K562 (cell line): ENCODE measurements around the gene COQ8A. TPM values are rescaled to one million over a fixed set of nuclear protein-coding genes. Genes with fewer than 3 reads are reported as not detected.

Source experiments
- ATAC-seq: fragments of 200-7000 bp; cut with Tn5 transposase; 3 replicates; pipeline ENCODE4 v1.9.1; 2020; ENCODE audit warnings: moderate library complexity
- BruUV-seq: library from RNA; stranded (reverse); fragments of 400-500 nt; replicated peaks from 2 replicates; lab custom pipeline; 2021; lab: Mats Ljungman, UMichigan
- CTCF ChIA-PET: fragments of 300-600 bp; formaldehyde crosslinking; extraction: SDS; loops from one replicate; lab custom pipeline; 2021; ENCODE audit warnings: low intra/inter-chr PET ratio; lab: Yijun Ruan, JAX
- POLR2A ChIA-PET: fragments of 300-600, 350-650 bp; sonication (Branson Sonifier 250); formaldehyde crosslinking; extraction: SDS; loops from one replicate; lab custom pipeline; 2021; ENCODE audit warnings: antibody characterized with exemption, inconsistent platforms; lab: Yijun Ruan, JAX
- DNase-seq, 4 experiments: peaks; one replicate each; pipeline versions ENCODE4 v3.0.0 to v3.0.0-alpha.2; 2011 to 2018; ENCODE audit warnings: low spot score in 3 of 4, mixed read lengths in 3 of 4; ENCODE audit errors: extremely low read depth in 1 of 4
- FAIRE-seq: peaks from 2 replicates; lab custom pipeline; 2011; peaks lifted over from hg19 to GRCh38; lab: Jason Lieb, UNC
- H2AFZ ChIP-seq: 2 replicates; pipeline ENCODE4 v1.6.0; 2011; ENCODE audit warnings: low read depth, low read length, control low read depth, inconsistent platforms
- H3K27ac ChIP-seq: fragments of 200-600 bp; 3 replicates; pipeline ENCODE4 v1.8.0; 2011; ENCODE audit warnings: low read depth, mild to moderate bottlenecking, control low read depth, inconsistent platforms, low read length, moderate library complexity, mixed read lengths; ENCODE audit errors: extremely low read depth
- H3K27me3 ChIP-seq, 2 experiments: fragments of 300-600 bp in 1 of 2; 2 replicates in 1 of 2; 3 replicates in 1 of 2; pipeline versions ENCODE4 v1.6.0 to v1.8.0; 2011; ENCODE audit warnings: inconsistent platforms in 2 of 2, low read length in 2 of 2, mild to moderate bottlenecking in 1 of 2, mixed read lengths in 1 of 2, moderate library complexity in 1 of 2; ENCODE audit not compliant: control insufficient read depth in 2 of 2, insufficient read depth in 2 of 2
- H3K36me3 ChIP-seq: fragments of 300-600 bp; 3 replicates; pipeline ENCODE4 v1.8.0; 2011; ENCODE audit warnings: mild to moderate bottlenecking, low read length, inconsistent platforms; ENCODE audit not compliant: control insufficient read depth, insufficient read depth
- H3K4me1 ChIP-seq, 2 experiments: fragments of 200-600 bp in 1 of 2; replicated peaks in 1 of 2; 2 replicates in 1 of 2; 3 replicates in 1 of 2; pipeline versions ENCODE4 v1.5.1 to v1.8.0; 2011; ENCODE audit warnings: inconsistent platforms in 2 of 2, low read length in 2 of 2, mild to moderate bottlenecking in 1 of 2, mixed read lengths in 1 of 2, moderate library complexity in 1 of 2; ENCODE audit not compliant: control insufficient read depth in 2 of 2, insufficient read depth in 2 of 2
- H3K4me2 ChIP-seq: 2 replicates; pipeline ENCODE4 v1.6.1; 2011; ENCODE audit warnings: low read length, control low read depth, inconsistent platforms, mixed read lengths; ENCODE audit not compliant: insufficient read depth
- H3K4me3 ChIP-seq: fragments of 200-600 bp; sonication (generic), shearing (Covaris generic); 2 replicates; pipeline ENCODE4 v1.5.1; 2016; ENCODE audit warnings: control low read depth, inconsistent platforms
- H3K79me2 ChIP-seq: fragments of 200-600 bp; 3 replicates; pipeline ENCODE4 v1.8.0; 2011; ENCODE audit warnings: low read length, inconsistent platforms; ENCODE audit not compliant: control insufficient read depth, insufficient read depth
- H3K9ac ChIP-seq, 2 experiments: 2 replicates each; pipeline versions ENCODE4 v1.6.0 to v1.6.1; 2011; ENCODE audit warnings: low read depth in 2 of 2, low read length in 2 of 2, control low read depth in 1 of 2, inconsistent platforms in 1 of 2, mild to moderate bottlenecking in 1 of 2, mixed read lengths in 1 of 2; ENCODE audit not compliant: insufficient read depth in 1 of 2
- H3K9me1 ChIP-seq: one replicate; pipeline ENCODE4 v1.6.0; 2011; ENCODE audit warnings: inconsistent platforms, mild to moderate bottlenecking, low read length, moderate library complexity; ENCODE audit not compliant: control insufficient read depth, insufficient read depth
- H3K9me3 ChIP-seq: replicated peaks from 2 replicates; pipeline ENCODE4 v1.5.1; 2011; ENCODE audit warnings: low read depth, low read length, inconsistent platforms; ENCODE audit not compliant: control insufficient read depth, insufficient read depth
- H4K20me1 ChIP-seq: replicated peaks from 2 replicates; pipeline ENCODE4 v1.6.1; 2011; ENCODE audit warnings: low read length, inconsistent platforms, mixed read lengths; ENCODE audit not compliant: control insufficient read depth, insufficient read depth
- CBX1 ChIP-seq: sonication (generic); IDR thresholded peaks from 2 replicates; pipeline ENCODE4 v1.6.1; 2016; ENCODE audit warnings: antibody characterized with exemption, low read depth, mild to moderate bottlenecking
- DACH1 ChIP-seq: fragments of 450-650 bp; IDR thresholded peaks from 2 replicates; pipeline ENCODE4 v1.6.1; 2018; ENCODE audit not compliant: partially characterized antibody
- SNAPC5 ChIP-seq: fragments of 250-450 bp; sonication (Bioruptor Pico); IDR thresholded peaks from 2 replicates; pipeline ENCODE4 v1.8.0; 2021; ENCODE audit warnings: moderate library complexity, mild to moderate bottlenecking, inconsistent platforms
- YBX1 ChIP-seq: fragments of 450-650 bp; IDR thresholded peaks from 2 replicates; pipeline ENCODE4 v1.7.1; 2016; ENCODE audit warnings: mild to moderate bottlenecking
- ZBTB9 ChIP-seq: fragments of 450-650 bp; formaldehyde crosslinking; IDR thresholded peaks from 2 replicates; pipeline ENCODE4 v1.4.0; 2020; ENCODE audit warnings: mild to moderate bottlenecking, moderate library complexity
- ZNF253 ChIP-seq: fragments of 250-450 bp; sonication (Bioruptor Pico); conservative IDR thresholded peaks from 2 replicates; pipeline ENCODE4 v1.6.1; 2021; ENCODE audit warnings: mild to moderate bottlenecking
- WGBS: fragments of 100-300 bp; shearing (Covaris generic); methylation state at CpG from one replicate; pipeline ENCODE4 v1.1.6; 2016; ENCODE audit warnings: low coverage, mixed read lengths; ENCODE audit not compliant: insufficient coverage; ENCODE audit errors: missing lambda C conversion rate; 5-methylcytosine and 5-hydroxymethylcytosine counted together
- in situ Hi-C: fragments of 300-500 bp; cut with MboI; formaldehyde crosslinking; loops from 4 replicates; pipeline ENCODE4 v1.15.0; 2018; ENCODE audit warnings: inconsistent platforms, mixed read lengths
- intact Hi-C: fragments of 100-400 bp; cut with micrococcal nuclease; formaldehyde crosslinking; loops from 2 replicates; pipeline ENCODE4 v1.14.2; 2022
- polyA plus RNA-seq, 8 experiments: library from polyadenylated mRNA; depleted of rRNA in 4 of 8; stranded (reverse) in 5 of 8; unstranded in 3 of 8; fragments of >200 nt; fragmentation: Nextera tagmentation in 2 of 8; fragmentation: Illumina TruSeq in 1 of 8; extraction: Ambion mirVana in 2 of 8; extraction: Trizol in 1 of 8; gene quantifications; 2 replicates each; pipeline versions ENCODE4 v1.2.1 to v1.2.3, GENCODE V29; 2011 to 2014; ENCODE audit warnings: inconsistent platforms in 1 of 8, missing spikeins in 1 of 8
- total RNA-seq, 7 experiments: library from RNA; depleted of rRNA in 6 of 7; stranded (reverse); fragments of >200 nt in 6 of 7; fragmentation: Illumina TruSeq in 2 of 7; extraction: Trizol in 2 of 7; gene quantifications; 2 replicates each; pipeline versions ENCODE4 v1.2.1 to v1.2.3, GENCODE V29; 2011 to 2021; ENCODE audit warnings: low replicate concordance in 1 of 7
- TF ChIP-seq, protein P1 (sequence below), 2 experiments: fragments of 450-650 bp in 1 of 2; sonication (generic) in 1 of 2; formaldehyde crosslinking in 1 of 2; IDR thresholded peaks; 2 replicates each; pipeline versions ENCODE4 v1.7.1 to v1.9.0; 2016 to 2022; ENCODE audit warnings: inconsistent platforms in 1 of 2, mild to moderate bottlenecking in 1 of 2, missing genetic modification reagents in 1 of 2
- TF ChIP-seq, protein P2 (sequence below), 2 experiments: fragments of 450-650 bp; IDR thresholded peaks; 2 replicates each; pipeline ENCODE4 v1.6.1; 2016

COQ8A gene
- total and polyA plus RNA-seq, 9 of the 15 experiments (the other 6 are each of a cell fraction or from before 2014, with no cell fraction given): 2.6 to 54.3 (median 32.4) TPM

GRCh38 chr1:226940806-226941067 lies 643 bp downstream of the COQ8A start:
- H3K4me1 ChIP-seq: peaks cover 57 to 61% of the 10 kb centered on the region in 2 experiments
- H3K9ac ChIP-seq: peak overlapping the region; percentile 71 to 99
- H3K4me2 ChIP-seq: peak overlapping the region; percentile 90
- peaks cover 4% of the 10 kb centered on the region; the same call in 1 of the 2 replicates for H4K20me1 ChIP-seq
- ATAC-seq (no peak), DNase-seq (no peak), FAIRE-seq (no peak)
- no peaks in the 10 kb centered on the region; the same call in 1 of the 2 replicates for H3K9me3 ChIP-seq
- CTCF ChIA-PET: no interaction called here
- no peaks in the 10 kb centered on the region for H3K27me3 ChIP-seq
- H3K9me1 ChIP-seq: no peaks in the 10 kb centered on the region
- WGBS: 10% methylated on average over 5 of the region's 6 CpGs
- peak overlapping the region; percentile 72; the same call in 2 of the 3 replicates for H3K27ac ChIP-seq
- no TSS peak for BruUV-seq
- POLR2A ChIA-PET: interaction anchor here (1.1 to 2.2 kb wide), 2 partner anchors 9 to 378 kb away, joined by 3 to 14 read pairs; no protein-coding TSS in a partner anchor
- in situ Hi-C loops: no loop called here
- H3K36me3 ChIP-seq: no peaks in the 10 kb centered on the region
- intact Hi-C loops: loop anchor here (10.0 kb wide), 1 partner anchor 374 kb away; the partner anchor contains the start of gene CDC42BPA
- H3K79me2 ChIP-seq: peaks cover 49% of the 10 kb centered on the region
- peak overlapping the region; percentile 54 for H3K4me3 ChIP-seq
- H2AFZ ChIP-seq: peak overlapping the region; percentile 80
- no peak for TF ChIP-seq YBX1
- TF ChIP-seq, protein P1, sequence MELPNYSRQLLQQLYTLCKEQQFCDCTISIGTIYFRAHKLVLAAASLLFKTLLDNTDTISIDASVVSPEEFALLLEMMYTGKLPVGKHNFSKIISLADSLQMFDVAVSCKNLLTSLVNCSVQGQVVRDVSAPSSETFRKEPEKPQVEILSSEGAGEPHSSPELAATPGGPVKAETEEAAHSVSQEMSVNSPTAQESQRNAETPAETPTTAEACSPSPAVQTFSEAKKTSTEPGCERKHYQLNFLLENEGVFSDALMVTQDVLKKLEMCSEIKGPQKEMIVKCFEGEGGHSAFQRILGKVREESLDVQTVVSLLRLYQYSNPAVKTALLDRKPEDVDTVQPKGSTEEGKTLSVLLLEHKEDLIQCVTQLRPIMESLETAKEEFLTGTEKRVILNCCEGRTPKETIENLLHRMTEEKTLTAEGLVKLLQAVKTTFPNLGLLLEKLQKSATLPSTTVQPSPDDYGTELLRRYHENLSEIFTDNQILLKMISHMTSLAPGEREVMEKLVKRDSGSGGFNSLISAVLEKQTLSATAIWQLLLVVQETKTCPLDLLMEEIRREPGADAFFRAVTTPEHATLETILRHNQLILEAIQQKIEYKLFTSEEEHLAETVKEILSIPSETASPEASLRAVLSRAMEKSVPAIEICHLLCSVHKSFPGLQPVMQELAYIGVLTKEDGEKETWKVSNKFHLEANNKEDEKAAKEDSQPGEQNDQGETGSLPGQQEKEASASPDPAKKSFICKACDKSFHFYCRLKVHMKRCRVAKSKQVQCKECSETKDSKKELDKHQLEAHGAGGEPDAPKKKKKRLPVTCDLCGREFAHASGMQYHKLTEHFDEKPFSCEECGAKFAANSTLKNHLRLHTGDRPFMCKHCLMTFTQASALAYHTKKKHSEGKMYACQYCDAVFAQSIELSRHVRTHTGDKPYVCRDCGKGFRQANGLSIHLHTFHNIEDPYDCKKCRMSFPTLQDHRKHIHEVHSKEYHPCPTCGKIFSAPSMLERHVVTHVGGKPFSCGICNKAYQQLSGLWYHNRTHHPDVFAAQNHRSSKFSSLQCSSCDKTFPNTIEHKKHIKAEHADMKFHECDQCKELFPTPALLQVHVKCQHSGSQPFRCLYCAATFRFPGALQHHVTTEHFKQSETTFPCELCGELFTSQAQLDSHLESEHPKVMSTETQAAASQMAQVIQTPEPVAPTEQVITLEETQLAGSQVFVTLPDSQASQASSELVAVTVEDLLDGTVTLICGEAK (IDR thresholded peaks at IDR 0.05): no peak
- TF ChIP-seq, protein P1 (CRISPR knock-in tag; IDR thresholded peaks at IDR 0.05): 0 out of 2 replicates have a peak, but pooled peaks have one; percentile 2
- TF ChIP-seq DACH1: peak; percentile 21
- TF ChIP-seq CBX1: no peak
- no peak for TF ChIP-seq ZBTB9
- TF ChIP-seq, protein P2, sequence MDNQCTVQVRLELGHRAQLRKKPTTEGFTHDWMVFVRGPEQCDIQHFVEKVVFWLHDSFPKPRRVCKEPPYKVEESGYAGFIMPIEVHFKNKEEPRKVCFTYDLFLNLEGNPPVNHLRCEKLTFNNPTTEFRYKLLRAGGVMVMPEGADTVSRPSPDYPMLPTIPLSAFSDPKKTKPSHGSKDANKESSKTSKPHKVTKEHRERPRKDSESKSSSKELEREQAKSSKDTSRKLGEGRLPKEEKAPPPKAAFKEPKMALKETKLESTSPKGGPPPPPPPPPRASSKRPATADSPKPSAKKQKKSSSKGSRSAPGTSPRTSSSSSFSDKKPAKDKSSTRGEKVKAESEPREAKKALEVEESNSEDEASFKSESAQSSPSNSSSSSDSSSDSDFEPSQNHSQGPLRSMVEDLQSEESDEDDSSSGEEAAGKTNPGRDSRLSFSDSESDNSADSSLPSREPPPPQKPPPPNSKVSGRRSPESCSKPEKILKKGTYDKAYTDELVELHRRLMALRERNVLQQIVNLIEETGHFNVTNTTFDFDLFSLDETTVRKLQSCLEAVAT (IDR thresholded peaks at IDR 0.05): no peak
- TF ChIP-seq ZNF253 (CRISPR knock-in tag): no peak
- no peak for TF ChIP-seq SNAPC5 (CRISPR knock-in tag)
